GM23248 (cell line): Measurements from ENCODE around the gene MEGF6. TPM values are rescaled to one million over a fixed set of nuclear protein-coding genes. Genes with fewer than 3 reads are reported as not detected.
"Not testable (repeated sequence)": the region's sequence is repeated elsewhere in the genome, so short reads cannot be mapped to it uniquely, and the experiment has no call there.

Source experiments
- DNase-seq: peaks from one replicate; pipeline ENCODE4 v3.0.0-alpha.2; 2015
- H2AFZ ChIP-seq: fragments of 200-600 bp; sonication (generic); 2 replicates; pipeline ENCODE4 v1.6.1; 2016; ENCODE audit warnings: antibody characterized with exemption
- H3F3A ChIP-seq: fragments of 200-600 bp; sonication (generic); 2 replicates; pipeline ENCODE4 v1.6.1; 2016; ENCODE audit warnings: mild to moderate bottlenecking, antibody characterized with exemption, mixed run types; ENCODE audit not compliant: insufficient read depth
- H3K27ac ChIP-seq: fragments of 200-600 bp; sonication (generic); 2 replicates; pipeline ENCODE4 v1.5.1; 2016; ENCODE audit warnings: mild to moderate bottlenecking
- H3K27me3 ChIP-seq: fragments of 200-600 bp; sonication (generic); replicated peaks from 2 replicates; pipeline ENCODE4 v1.6.1; 2016; ENCODE audit warnings: mild to moderate bottlenecking; ENCODE audit not compliant: insufficient read depth
- H3K36me3 ChIP-seq: fragments of 200-600 bp; sonication (generic); 2 replicates; pipeline ENCODE4 v1.6.1; 2016; ENCODE audit warnings: low read depth, mild to moderate bottlenecking
- H3K4me1 ChIP-seq: fragments of 200-600 bp; sonication (generic); 2 replicates; pipeline ENCODE4 v1.6.1; 2016; ENCODE audit warnings: mild to moderate bottlenecking; ENCODE audit not compliant: insufficient read depth
- H3K4me2 ChIP-seq: fragments of 200-600 bp; sonication (generic); one replicate; pipeline ENCODE4 v1.6.1; 2016; ENCODE audit warnings: mild to moderate bottlenecking; ENCODE audit not compliant: unreplicated experiment
- H3K4me3 ChIP-seq: fragments of 200-600 bp; sonication (generic); 2 replicates; pipeline ENCODE4 v1.5.1; 2016; ENCODE audit warnings: mild to moderate bottlenecking
- H3K79me2 ChIP-seq: fragments of 200-600 bp; sonication (generic); 2 replicates; pipeline ENCODE4 v1.6.1; 2016; ENCODE audit warnings: mild to moderate bottlenecking; ENCODE audit not compliant: insufficient read depth
- H3K9ac ChIP-seq: fragments of 200-600 bp; sonication (generic); 2 replicates; pipeline ENCODE4 v1.6.1; 2016; ENCODE audit warnings: mild to moderate bottlenecking
- H3K9me2 ChIP-seq: fragments of 200-600 bp; sonication (generic); 2 replicates; pipeline ENCODE4 v1.6.1; 2016; ENCODE audit warnings: mixed run types, mild to moderate bottlenecking, moderate library complexity; ENCODE audit not compliant: insufficient read depth
- H3K9me3 ChIP-seq: fragments of 200-600 bp; sonication (generic); one replicate; pipeline ENCODE4 v1.6.1; 2017; ENCODE audit warnings: low read depth
- H4K20me1 ChIP-seq: fragments of 200-600 bp; sonication (generic); 2 replicates; pipeline ENCODE4 v1.6.0; 2016; ENCODE audit not compliant: insufficient read depth
- EZH2 ChIP-seq: fragments of 200-600 bp; sonication (generic); IDR thresholded peaks from 2 replicates; pipeline ENCODE4 v1.6.1; 2018; ENCODE audit warnings: antibody characterized with exemption, mild to moderate bottlenecking; ENCODE audit not compliant: insufficient read depth, poor library complexity, severe bottlenecking
- EZH2phosphoT487 ChIP-seq: fragments of 200-600 bp; sonication (generic); IDR thresholded peaks from 2 replicates; pipeline ENCODE4 v1.6.1; 2018; ENCODE audit warnings: antibody characterized with exemption, moderate library complexity, mild to moderate bottlenecking, low read depth; ENCODE audit not compliant: insufficient read depth
- WGBS, 2 experiments: methylation state at CpG; one replicate each; pipeline ENCODE4 v1.1.6; 2015 to 2017; ENCODE audit warnings: low lambda C conversion rate in 2 of 2, low coverage in 1 of 2; ENCODE audit errors: missing lambda C conversion rate in 2 of 2; 5-methylcytosine and 5-hydroxymethylcytosine counted together
- in situ Hi-C: fragments of 300-500 bp; cut with MboI; formaldehyde crosslinking; loops from 2 replicates; pipeline ENCODE4 v1.15.0; 2020
- polyA plus RNA-seq: library from polyadenylated mRNA; unstranded; fragments of >200 nt; fragmentation: Nextera tagmentation; extraction: Ambion mirVana; gene quantifications from 2 replicates; pipeline ENCODE4 v1.2.1, GENCODE V29; 2016
- total RNA-seq: library from RNA; depleted of rRNA; stranded (reverse); fragments of >200 nt; shearing (Covaris generic); gene quantifications from 2 replicates; pipeline ENCODE4 v1.2.3, GENCODE V29; 2014

The MEGF6 gene
- total and polyA plus RNA-seq, 2 experiments from 2014 or later = 37.9 to 108 TPM

GRCh38 chr1:3578906-3579305 lies 32.4 kb downstream of the MEGF6 start:
- Histone ChIP-seq H3K9me2 (no peaks in the 10 kb centered on the region), H3K4me3 (no peak overlapping the region), H4K20me1 (no peaks in the 10 kb centered on the region), H2AFZ (no peak overlapping the region), H3K4me2 (no peak overlapping the region), H3K79me2 (no peaks in the 10 kb centered on the region), H3K36me3 (no peaks in the 10 kb centered on the region), H3K27me3 (no peaks in the 10 kb centered on the region), H3K9ac (no peak overlapping the region), H3F3A (no peaks in the 10 kb centered on the region), H3K4me1 (no peaks in the 10 kb centered on the region), H3K9me3 (no peaks in the 10 kb centered on the region), H3K27ac (no peak overlapping the region)
- in situ Hi-C loops = no loop called here
- no peak for DNase-seq
- WGBS, 2 experiments = 78 to 80% methylated on average over 19 of the region's 19 CpGs
- TF ChIP-seq EZH2phosphoT487 = no peak
- no peak for TF ChIP-seq EZH2

GRCh38 chr1:3578433-3578805 lies 32.9 kb downstream of the MEGF6 start:
- in situ Hi-C loops = no loop called here
- H3K36me3 ChIP-seq = no peaks in the 10 kb centered on the region
- H2AFZ ChIP-seq = no peak overlapping the region
- H3K79me2 ChIP-seq = no peaks in the 10 kb centered on the region
- H4K20me1 ChIP-seq = no peaks in the 10 kb centered on the region
- no peak overlapping the region for H3K9ac ChIP-seq
- 70 to 74% methylated on average over 2 to 5 of the region's 8 CpGs for WGBS, 2 experiments
- no peak overlapping the region for H3K4me2 ChIP-seq
- H3K4me3 ChIP-seq = no peak overlapping the region
- no peaks in the 10 kb centered on the region for H3K27me3 ChIP-seq
- TF ChIP-seq EZH2phosphoT487 (no peak), EZH2 (no peak)
- no peaks in the 10 kb centered on the region for H3F3A ChIP-seq
- DNase-seq = no peak
- H3K9me3 ChIP-seq = no peaks in the 10 kb centered on the region
- no peak overlapping the region for H3K27ac ChIP-seq
- no peaks in the 10 kb centered on the region for H3K9me2 ChIP-seq
- no peaks in the 10 kb centered on the region for H3K4me1 ChIP-seq

- H3K9me3 ChIP-seq = no peaks in the 10 kb centered on the region
- H3K27me3 ChIP-seq = no peaks in the 10 kb centered on the region
- no peak overlapping the region for H2AFZ ChIP-seq
- no peak overlapping the region for H3K4me3 ChIP-seq
- no peak overlapping the region for H3K27ac ChIP-seq
- no peak overlapping the region for H3K4me2 ChIP-seq
- H3K36me3 ChIP-seq = no peaks in the 10 kb centered on the region
- 67 to 68% methylated on average over 21 to 27 of the region's 27 CpGs for WGBS, 2 experiments
- no peaks in the 10 kb centered on the region for H3F3A ChIP-seq
- in situ Hi-C loops = no loop called here
- H3K79me2 ChIP-seq = no peaks in the 10 kb centered on the region
- H3K4me1 ChIP-seq = no peaks in the 10 kb centered on the region
- no peaks in the 10 kb centered on the region for H4K20me1 ChIP-seq
- H3K9me2 ChIP-seq = no peaks in the 10 kb centered on the region
- DNase-seq = no peak
- H3K9ac ChIP-seq = no peak overlapping the region
- TF ChIP-seq EZH2phosphoT487 (no peak), EZH2 (no peak)
Observed at GRCh38 chr1:3577711-3578432, 33.4 kb downstream of the MEGF6 start.

- H3K27me3 ChIP-seq = no peaks in the 10 kb centered on the region
- no peaks in the 10 kb centered on the region for H4K20me1 ChIP-seq
- 38 to 40% methylated on average over 7 of the region's 7 CpGs for WGBS, 2 experiments
- no peaks in the 10 kb centered on the region for H3K79me2 ChIP-seq
- no peak overlapping the region for H3K4me2 ChIP-seq
- no peaks in the 10 kb centered on the region for H3K4me1 ChIP-seq
- DNase-seq = peak; percentile 22
- TF ChIP-seq EZH2 (no peak), EZH2phosphoT487 (no peak)
- no peak overlapping the region for H2AFZ ChIP-seq
- H3K9ac ChIP-seq = no peak overlapping the region
- H3K27ac ChIP-seq = no peak overlapping the region
- H3K9me3 ChIP-seq = no peaks in the 10 kb centered on the region
- H3K4me3 ChIP-seq = no peak overlapping the region
- no peaks in the 10 kb centered on the region for H3K36me3 ChIP-seq
- no peaks in the 10 kb centered on the region for H3F3A ChIP-seq
- H3K9me2 ChIP-seq = no peaks in the 10 kb centered on the region
- in situ Hi-C loops = no loop called here
Observed at GRCh38 chr1:3577300-3577699, 34.0 kb downstream of the MEGF6 start.

GRCh38 chr1:3575993-3576392 lies 35.3 kb downstream of the MEGF6 start:
- no peaks in the 10 kb centered on the region for H3K79me2 ChIP-seq
- H3K9me2 ChIP-seq = no peaks in the 10 kb centered on the region
- H3K36me3 ChIP-seq = no peaks in the 10 kb centered on the region
- no peak overlapping the region for H2AFZ ChIP-seq
- H3K9ac ChIP-seq = no peak overlapping the region
- no peaks in the 10 kb centered on the region for H3K4me1 ChIP-seq
- H3K27ac ChIP-seq = no peak overlapping the region
- WGBS, 2 experiments = 70 to 80% methylated on average over 15 of the region's 15 CpGs
- no peak for DNase-seq
- in situ Hi-C loops = no loop called here
- no peak for TF ChIP-seq EZH2phosphoT487
- no peak for TF ChIP-seq EZH2
- H3K4me2 ChIP-seq = no peak overlapping the region
- no peak overlapping the region for H3K4me3 ChIP-seq
- no peaks in the 10 kb centered on the region for H4K20me1 ChIP-seq
- no peaks in the 10 kb centered on the region for H3K27me3 ChIP-seq
- H3K9me3 ChIP-seq = no peaks in the 10 kb centered on the region
- H3F3A ChIP-seq = no peaks in the 10 kb centered on the region

- DNase-seq, H3K4me2 ChIP-seq, H3K36me3 ChIP-seq, H2AFZ ChIP-seq, H3F3A ChIP-seq, H3K27ac ChIP-seq, H3K9me2 ChIP-seq, H3K4me1 ChIP-seq, H4K20me1 ChIP-seq, H3K79me2 ChIP-seq, H3K9me3 ChIP-seq, H3K4me3 ChIP-seq, in situ Hi-C loops, H3K27me3 ChIP-seq, H3K9ac ChIP-seq: not testable (repeated sequence)
- 38 to 47% methylated on average over 6 of the region's 6 CpGs for WGBS, 2 experiments
Observed at GRCh38 chr1:3575515-3575914, 35.8 kb downstream of the MEGF6 start.
